A204.1 (cell line): ENCODE results near the gene SAMHD1.

Experiments
- FAIRE-seq: peaks from 2 replicates; lab custom pipeline; 2012; peaks lifted over from hg19 to GRCh38; lab: Jason Lieb, UNC

Gene SAMHD1

DNA sequence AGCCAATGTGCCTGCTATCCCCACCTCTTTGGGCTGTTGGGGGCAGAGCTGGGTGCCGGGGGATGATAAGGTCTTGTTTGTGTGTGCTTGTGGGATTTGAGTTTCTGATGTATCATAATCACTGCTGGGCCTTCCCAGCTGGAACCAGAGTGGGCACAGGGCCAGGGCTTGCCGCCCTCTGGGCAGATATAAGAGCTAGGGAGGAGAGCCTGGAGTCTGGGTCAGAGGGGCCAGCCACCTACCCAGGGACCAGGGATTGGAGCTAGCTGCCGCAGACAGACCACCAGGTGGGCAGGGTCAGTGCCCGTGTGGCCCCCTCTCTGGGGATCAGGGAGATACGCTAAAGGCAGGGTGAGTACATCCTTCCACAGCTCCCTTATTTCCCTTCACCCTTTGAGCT, 78.7 kb downstream of the SAMHD1 start:
- no peak for FAIRE-seq

DNA sequence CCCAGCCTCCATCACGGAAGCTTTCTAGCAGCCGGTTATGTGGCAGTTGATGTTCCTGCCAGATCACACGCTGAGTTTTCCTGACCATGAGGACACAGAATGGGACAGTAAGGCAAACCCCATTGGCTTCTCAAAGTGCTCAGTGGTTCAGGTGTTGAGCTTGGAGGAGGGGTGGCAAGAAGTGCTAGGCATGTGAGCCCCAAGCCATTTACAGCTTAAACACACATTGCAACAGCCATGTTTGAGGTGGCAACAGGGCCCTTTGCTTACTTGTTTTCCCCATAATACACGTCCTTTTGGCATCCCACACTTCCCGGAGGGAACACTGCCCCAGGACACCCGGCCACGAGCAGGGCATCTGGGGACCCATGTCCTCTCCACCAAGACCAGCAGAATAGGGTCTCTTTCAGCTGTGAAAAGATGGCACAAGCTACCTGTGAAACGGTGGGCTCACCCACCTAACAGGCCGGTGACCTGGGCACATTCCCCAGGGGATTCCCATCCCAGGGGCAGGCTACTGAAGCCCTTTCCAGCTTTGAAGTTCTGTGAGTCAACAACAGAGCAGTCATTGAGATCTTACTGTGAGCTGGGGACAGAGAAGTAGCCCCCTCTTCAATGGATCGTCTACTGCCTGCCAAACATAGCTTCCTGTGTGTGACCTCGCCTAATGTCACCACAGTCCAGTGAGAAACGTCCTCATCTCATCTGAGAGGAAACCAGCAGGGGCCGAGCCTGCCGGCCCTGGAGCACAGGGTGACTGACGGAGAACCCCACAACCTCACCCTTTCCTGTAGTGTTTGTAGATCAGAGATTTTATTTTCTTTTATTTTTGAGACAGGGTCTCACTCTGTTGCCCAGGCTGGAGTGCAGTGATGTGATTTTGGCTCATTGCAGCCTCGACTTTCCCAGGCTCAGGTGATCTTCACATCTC, 79.6 kb downstream of the SAMHD1 start:
- no peak for FAIRE-seq

GRCh38 chr20:36866681-36867495, 84.6 kb downstream of the SAMHD1 start:
- no peak for FAIRE-seq

DNA sequence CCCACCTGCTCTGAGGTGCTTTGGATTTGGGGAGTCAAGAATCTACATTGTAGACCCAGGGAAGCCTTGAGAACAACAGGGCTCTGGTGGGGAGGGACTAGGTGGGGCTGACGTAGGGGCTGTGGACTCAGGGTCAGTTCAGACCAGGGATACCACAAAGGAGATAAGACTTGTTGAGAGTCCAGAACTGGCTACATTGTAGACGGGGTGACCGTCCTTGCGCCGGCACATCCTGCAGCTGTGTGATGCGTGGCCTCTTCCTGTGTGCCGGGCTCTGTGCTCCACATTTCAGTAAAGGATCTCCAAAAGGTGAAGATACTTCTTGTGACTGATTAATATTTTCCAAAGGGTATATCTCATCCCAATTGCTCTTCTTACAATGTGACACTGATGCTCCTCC, 85.3 kb downstream of the SAMHD1 start:
- no peak for FAIRE-seq

DNA sequence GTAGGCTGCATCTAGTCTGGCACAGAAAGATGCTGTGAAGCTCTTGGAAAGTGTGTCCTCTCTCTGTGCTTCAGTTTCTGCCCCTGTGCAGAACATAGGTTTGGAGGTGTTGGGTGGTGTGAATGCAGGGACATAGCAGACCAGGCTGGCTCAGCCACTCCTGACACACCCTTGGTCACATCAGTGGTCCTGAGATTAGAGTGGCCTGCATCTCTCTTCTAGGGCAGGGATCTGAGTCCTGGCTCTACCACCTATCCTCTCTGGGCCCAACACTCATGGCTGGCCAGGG, 85.7 kb downstream of the SAMHD1 start:
- no peak for FAIRE-seq

- no peak for FAIRE-seq
These were observed 86.2 kb downstream of the SAMHD1 start for GRCh38 chr20:36865076-36865860.

DNA sequence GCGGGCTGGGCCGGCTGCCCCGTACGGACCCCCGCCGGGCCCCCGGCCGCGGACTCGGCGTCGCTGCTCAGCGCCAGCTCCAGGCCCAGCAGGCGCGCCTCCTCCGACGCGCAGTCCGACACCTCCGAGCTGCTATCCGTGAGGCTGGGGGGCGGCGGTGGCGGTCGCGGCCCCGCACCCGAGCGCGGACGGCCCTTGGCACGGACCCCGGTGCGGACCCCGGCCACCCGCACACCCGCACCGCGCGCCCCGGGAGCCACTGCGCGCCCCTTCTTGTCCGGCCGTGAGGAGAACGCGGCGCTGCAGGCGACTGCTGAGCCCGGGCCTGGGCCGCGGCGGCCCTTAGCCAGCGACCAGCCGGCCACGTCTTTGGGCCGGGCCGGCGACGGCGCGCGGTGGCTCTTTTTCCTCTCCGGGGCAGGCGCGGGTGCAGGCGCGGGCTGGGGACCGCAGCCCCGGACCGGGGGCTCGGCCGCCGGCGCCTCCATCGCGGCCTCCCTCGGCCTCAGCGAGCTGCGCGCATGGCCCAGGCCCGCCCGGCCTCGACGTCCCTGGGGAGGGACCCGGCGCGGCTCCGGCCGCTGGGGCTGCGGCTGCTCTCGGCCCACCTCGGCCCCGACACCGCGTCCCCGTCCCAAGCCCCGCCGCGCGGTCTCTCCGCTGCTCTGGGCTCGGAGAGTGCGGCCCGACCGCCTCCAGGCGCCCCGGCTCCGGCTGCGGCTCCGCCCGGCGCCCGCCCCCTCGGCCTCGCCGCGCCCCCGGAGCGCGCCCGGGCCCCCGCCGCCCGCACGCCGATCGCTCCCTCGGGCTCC, 88.4 kb downstream of the SAMHD1 start:
- FAIRE-seq = no peak

GRCh38 chr20:36861875-36862801, 89.4 kb downstream of the SAMHD1 start:
- peak; percentile 89 for FAIRE-seq

DNA sequence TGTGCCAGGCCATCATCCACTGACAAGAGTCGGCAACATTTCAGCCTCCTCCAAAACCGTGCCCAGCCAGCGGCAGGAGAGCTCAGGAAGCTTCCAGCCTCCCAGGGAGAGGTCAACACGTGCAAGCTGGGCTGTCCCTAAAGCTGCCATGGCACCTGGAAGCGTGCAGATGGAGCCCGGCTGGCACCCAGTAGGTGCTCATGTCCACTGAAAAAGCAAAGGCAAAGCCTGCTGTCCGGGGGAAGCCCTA, 90.0 kb downstream of the SAMHD1 start:
- FAIRE-seq = no peak

GRCh38 chr20:36860811-36861624, 90.5 kb downstream of the SAMHD1 start:
- no peak for FAIRE-seq

GRCh38 chr20:36860339-36860738, 91.2 kb downstream of the SAMHD1 start:
- FAIRE-seq = no peak

DNA sequence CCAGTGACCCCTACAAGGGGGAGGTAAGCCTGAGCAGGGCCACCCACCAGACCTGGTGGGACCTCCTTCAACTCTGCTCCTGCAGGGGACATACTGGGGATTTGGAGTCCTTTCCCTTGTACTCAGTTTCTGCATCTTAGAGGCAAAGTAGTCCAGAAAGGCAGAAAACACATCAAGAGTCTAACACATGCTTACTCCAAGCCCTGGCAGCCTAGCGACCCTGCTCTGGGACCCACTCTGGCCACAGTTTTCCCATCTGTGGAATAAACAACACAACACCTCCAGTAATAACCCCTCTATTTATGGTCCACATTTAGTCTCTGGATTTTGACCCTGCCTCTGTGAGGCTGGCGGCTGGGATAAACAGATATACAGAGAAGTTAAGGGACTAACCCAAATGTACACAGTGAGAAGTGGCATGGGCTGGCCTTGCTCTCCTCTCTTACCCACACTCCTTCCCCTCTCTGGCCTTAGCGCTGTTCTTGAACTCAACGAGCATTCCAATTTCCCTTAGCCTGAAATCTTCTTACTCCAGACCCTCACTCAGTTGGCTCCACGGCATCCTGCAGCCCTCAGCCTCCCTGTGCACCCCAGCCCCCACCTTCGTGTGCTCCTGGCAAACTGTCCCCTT, 91.7 kb downstream of the SAMHD1 start:
- no peak for FAIRE-seq

DNA sequence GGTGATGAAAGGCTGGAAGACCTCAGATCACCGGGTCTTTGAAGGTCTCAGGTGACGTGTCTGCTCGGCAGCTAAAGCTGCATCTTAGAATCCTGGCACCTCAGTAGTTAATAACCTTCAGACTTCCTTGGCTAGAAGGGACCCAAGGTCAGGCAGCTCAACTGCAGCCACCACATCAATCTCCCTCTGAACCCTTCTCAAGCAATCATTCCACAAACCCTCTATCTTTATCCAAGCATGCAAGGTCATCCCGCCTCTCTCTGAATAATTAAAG, 92.3 kb downstream of the SAMHD1 start:
- FAIRE-seq = no peak

- FAIRE-seq = no peak
These were observed 94.5 kb downstream of the SAMHD1 start for GRCh38 chr20:36856691-36857635.

DNA sequence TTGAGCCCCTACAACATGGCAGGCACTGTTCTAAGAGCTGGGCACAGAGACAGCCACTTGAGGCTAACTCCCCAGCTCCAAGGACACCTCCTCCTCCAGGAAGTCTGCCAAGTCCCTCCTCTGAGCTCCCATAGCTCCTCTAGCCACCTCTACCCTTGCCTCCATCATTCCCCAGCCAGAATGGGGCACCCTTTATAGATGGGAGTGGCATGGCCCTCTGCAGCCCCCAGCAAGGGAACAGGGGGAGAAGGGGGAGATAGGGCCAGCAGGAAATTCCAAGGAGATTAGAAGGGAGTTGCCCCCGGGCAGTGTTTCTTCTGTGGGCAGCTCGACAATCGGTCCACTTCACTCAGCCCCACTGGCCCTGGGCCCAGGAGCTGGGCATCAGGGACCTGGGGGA, 95.3 kb downstream of the SAMHD1 start:
- FAIRE-seq = no peak

DNA sequence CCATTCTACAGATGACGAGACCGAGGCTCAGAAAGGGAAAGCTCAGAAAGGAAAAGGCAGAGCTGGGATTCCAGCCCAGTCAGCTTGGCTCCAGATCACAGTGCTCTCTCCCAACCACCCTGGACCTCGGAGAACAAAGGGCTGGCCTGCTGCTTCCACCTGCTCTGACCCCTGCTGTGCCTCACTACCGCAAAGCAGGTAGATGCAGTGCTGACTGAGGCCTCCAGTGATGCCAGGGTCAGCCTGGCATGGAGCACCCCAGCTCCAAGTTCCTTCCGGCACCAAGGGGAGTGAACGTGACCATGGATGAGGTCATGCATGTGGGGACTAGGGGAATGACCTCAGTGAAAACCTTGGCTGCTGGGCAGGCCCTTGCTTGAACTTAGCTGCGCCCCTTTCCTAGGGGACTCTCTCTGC, 96.3 kb downstream of the SAMHD1 start:
- no peak for FAIRE-seq

DNA sequence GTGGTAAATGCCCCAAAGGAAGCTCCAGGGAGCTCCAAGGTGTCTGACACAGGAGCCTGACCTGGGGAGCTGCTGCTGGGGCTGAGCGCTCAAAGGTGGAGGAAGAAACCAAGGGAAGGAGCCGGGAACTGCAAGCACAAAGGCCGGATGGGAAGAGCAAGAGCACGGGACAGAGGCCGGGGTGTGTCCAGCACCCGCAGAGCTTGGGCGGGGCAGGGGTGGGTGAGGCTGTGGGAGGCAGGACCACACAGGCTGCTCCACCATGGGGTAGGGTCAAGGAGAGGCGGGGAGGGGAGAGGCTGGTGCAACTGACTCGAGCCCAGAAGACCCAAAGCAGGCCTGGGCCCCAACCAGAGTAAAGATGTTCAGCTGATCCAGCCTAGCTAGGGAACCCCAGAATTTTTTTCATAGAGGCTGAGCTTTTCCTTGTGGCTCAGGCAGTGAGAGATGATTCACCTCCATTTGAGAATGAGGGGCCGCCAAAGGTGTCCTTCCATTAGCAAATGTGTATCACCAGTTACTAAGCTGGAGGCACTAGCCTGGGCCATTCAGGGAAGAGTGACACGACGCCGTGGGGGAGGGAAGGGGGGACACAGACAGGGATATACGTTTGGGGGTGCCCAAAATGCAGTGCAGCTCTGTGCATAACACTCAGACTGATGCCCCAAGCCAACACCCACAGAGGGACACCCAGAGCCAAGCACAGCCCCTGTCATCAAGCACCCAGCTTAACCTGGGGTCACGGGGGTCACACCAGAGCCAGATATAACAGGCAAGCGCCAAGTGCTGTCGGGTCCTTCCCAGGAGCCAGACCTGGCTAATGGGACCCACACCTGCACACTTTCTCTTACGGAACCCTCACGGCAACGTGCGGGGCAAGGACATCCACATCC, 96.9 kb downstream of the SAMHD1 start:
- FAIRE-seq = no peak

DNA sequence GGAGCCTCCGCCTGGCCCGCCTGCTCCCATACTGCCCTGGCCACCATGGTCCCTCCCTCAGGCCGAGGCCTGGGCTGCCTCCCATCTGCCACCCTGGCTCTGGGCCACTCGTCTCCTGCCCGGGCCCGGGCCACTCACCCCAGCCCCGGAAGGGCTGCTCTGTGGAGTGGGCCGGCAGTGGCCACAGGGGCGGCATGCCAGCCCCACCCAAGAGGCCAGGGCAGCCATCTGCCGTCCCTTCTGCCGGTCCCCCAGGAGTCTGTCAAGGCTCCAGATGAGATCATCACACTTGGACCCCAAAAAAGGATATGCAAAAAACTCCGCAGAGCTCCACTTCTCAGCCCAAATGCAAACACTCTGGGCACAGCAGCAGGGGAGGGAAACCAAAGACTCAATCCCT, 99.3 kb downstream of the SAMHD1 start:
- no peak for FAIRE-seq
